Hippocampal formation (tissue), 2 donors: ENCODE data around the gene RTEL1.
"Not testable (repeated sequence)": the region's sequence is repeated elsewhere in the genome, so short reads cannot be mapped to it uniquely, and the experiment has no call there.

Experiments
- DNase-seq, 2 donors: peaks; one replicate each; lab custom pipeline; 2025; lab: John Stamatoyannopoulos, UW

Gene RTEL1

GRCh38 chr20:63664861-63665594, 6.9 kb downstream of the RTEL1 start:
- DNase-seq: peak; percentile 17 to 39

- no peak for DNase-seq
Observed at GRCh38 chr20:63665708-63666107, 7.6 kb downstream of the RTEL1 start.

- no peak for DNase-seq
Observed at GRCh38 chr20:63667858-63668257, 9.7 kb downstream of the RTEL1 start.

GRCh38 chr20:63668351-63668750, 10.2 kb downstream of the RTEL1 start:
- DNase-seq: no peak

GRCh38 chr20:63671695-63672094, 13.6 kb downstream of the RTEL1 start:
- not testable (repeated sequence) for DNase-seq

- no peak for DNase-seq
Observed at GRCh38 chr20:63672666-63673065, 14.6 kb downstream of the RTEL1 start.

- DNase-seq: no peak
Observed at GRCh38 chr20:63673951-63674350, 15.8 kb downstream of the RTEL1 start.

GRCh38 chr20:63675681-63676368, 17.7 kb downstream of the RTEL1 start:
- no peak for DNase-seq

GRCh38 chr20:63678071-63678470, 20.0 kb downstream of the RTEL1 start:
- DNase-seq: no peak

GRCh38 chr20:63678667-63679465, 20.8 kb downstream of the RTEL1 start:
- no peak for DNase-seq

- DNase-seq: no peak
Observed at GRCh38 chr20:63679799-63680305, 21.7 kb downstream of the RTEL1 start.

- DNase-seq: no peak
Observed at GRCh38 chr20:63680427-63680826, 22.3 kb downstream of the RTEL1 start.

GRCh38 chr20:63680857-63681608, 22.9 kb downstream of the RTEL1 start:
- no peak for DNase-seq

GRCh38 chr20:63681609-63682142, 23.6 kb downstream of the RTEL1 start:
- DNase-seq: no peak

- DNase-seq: no peak
Observed at GRCh38 chr20:63682384-63683139, 24.4 kb downstream of the RTEL1 start.

- no peak for DNase-seq
Observed at GRCh38 chr20:63685269-63686026, 27.3 kb downstream of the RTEL1 start.

GRCh38 chr20:63686094-63686491, 28.0 kb downstream of the RTEL1 start:
- DNase-seq: no peak

GRCh38 chr20:63686492-63687321, 28.6 kb downstream of the RTEL1 start:
- no peak for DNase-seq
